DMS 273 treated with DMSO at 0.1 percent for 48 hours (cell line): ENCODE measurements around the gene SDF2L1.
"Not testable (repeated sequence)": the region's sequence is repeated elsewhere in the genome, so short reads cannot be mapped to it uniquely, and the experiment has no call there.

Experiments
- DNase-seq: peaks from one replicate; lab custom pipeline; 2025; lab: John Stamatoyannopoulos, UW

SDF2L1 gene

GRCh38 chr22:21641789-21642583, at the start of gene SDF2L1:
TSS of gene SDF2L1 (plus strand) at chr22:21642302. CDS start at chr22:21642337, 35 bp downstream.
- DNase-seq: peak; percentile 93

- no peak for DNase-seq
These were observed 49.7 kb upstream of the SDF2L1 start for GRCh38 chr22:21592422-21592821.

- DNase-seq: no peak
These were observed 48.5 kb upstream of the SDF2L1 start for GRCh38 chr22:21593406-21594232.

GRCh38 chr22:21594865-21595452, 47.1 kb upstream of the SDF2L1 start:
- DNase-seq: no peak

GRCh38 chr22:21596356-21597135, 45.6 kb upstream of the SDF2L1 start:
- not testable (repeated sequence) for DNase-seq

- no peak for DNase-seq
These were observed 43.8 kb upstream of the SDF2L1 start for GRCh38 chr22:21598302-21598701.

- DNase-seq: no peak
These were observed 42.8 kb upstream of the SDF2L1 start for GRCh38 chr22:21599053-21599893.

- DNase-seq: no peak
These were observed 39.5 kb upstream of the SDF2L1 start for GRCh38 chr22:21602579-21602978.

GRCh38 chr22:21603973-21604372, 38.1 kb upstream of the SDF2L1 start:
- DNase-seq: no peak

GRCh38 chr22:21605887-21606564, 36.1 kb upstream of the SDF2L1 start:
- DNase-seq: no peak

- no peak for DNase-seq
These were observed 35.3 kb upstream of the SDF2L1 start for GRCh38 chr22:21606775-21607174.

- DNase-seq: not testable (repeated sequence)
These were observed 32.4 kb upstream of the SDF2L1 start for GRCh38 chr22:21609556-21610157.

- DNase-seq: no peak
These were observed 30.7 kb upstream of the SDF2L1 start for GRCh38 chr22:21611210-21611977.

GRCh38 chr22:21612858-21613257, 29.2 kb upstream of the SDF2L1 start:
- DNase-seq: no peak

GRCh38 chr22:21613553-21614233, 28.4 kb upstream of the SDF2L1 start:
- DNase-seq: no peak

GRCh38 chr22:21615731-21616130, 26.4 kb upstream of the SDF2L1 start:
- no peak for DNase-seq

GRCh38 chr22:21617337-21617736, 24.8 kb upstream of the SDF2L1 start:
- DNase-seq: not testable (repeated sequence)

- DNase-seq: no peak
These were observed 21.1 kb upstream of the SDF2L1 start for GRCh38 chr22:21621025-21621424.
